HepG2 (cell line): ENCODE results near the gene RBM19. TPM values are rescaled to one million over a fixed set of nuclear protein-coding genes. Genes with fewer than 3 reads are reported as not detected.

Source experiments
- ATF7-NPFF ChIP-seq: sonication (generic); formaldehyde crosslinking; IDR thresholded peaks from 2 replicates; pipeline ENCODE4 v1.8.1; 2023; ENCODE audit warnings: mild to moderate bottlenecking, low read depth, missing genetic modification reagents, moderate library complexity
- CBX1 ChIP-seq: IDR thresholded peaks from one replicate; pipeline ENCODE4 v1.6.1; 2016; ENCODE audit warnings: antibody characterized with exemption, low read depth
- EEA1 ChIP-seq: sonication (generic); formaldehyde crosslinking; IDR thresholded peaks from 2 replicates; pipeline ENCODE4 v1.5.1; 2020; ENCODE audit warnings: mild to moderate bottlenecking, missing genetic modification reagents, borderline replicate concordance
- HNRNPK ChIP-seq: fragments of 200-400 bp; formaldehyde crosslinking; IDR thresholded peaks from 2 replicates; pipeline ENCODE4 v1.6.1; 2018; ENCODE audit warnings: low read length, low read depth, moderate library complexity, mild to moderate bottlenecking; ENCODE audit not compliant: poor library complexity, severe bottlenecking
- MBNL3 ChIP-seq: fragments of 250-450 bp; sonication (Bioruptor Pico); conservative IDR thresholded peaks from 2 replicates; pipeline ENCODE4 v1.8.0; 2022; ENCODE audit warnings: mild to moderate bottlenecking, inconsistent platforms
- PAX8 ChIP-seq: sonication (generic); formaldehyde crosslinking; IDR thresholded peaks from 2 replicates; pipeline ENCODE4 v1.8.0; 2022; ENCODE audit warnings: mild to moderate bottlenecking, missing genetic modification reagents, borderline replicate concordance
- TAF15 ChIP-seq: fragments of 200-400 bp; formaldehyde crosslinking; IDR thresholded peaks from one replicate; pipeline ENCODE4 v1.6.1; 2018; ENCODE audit warnings: mild to moderate bottlenecking, low read depth, low read length; ENCODE audit not compliant: poor library complexity, severe bottlenecking
- U2AF1 ChIP-seq: fragments of 200-400 bp; formaldehyde crosslinking; optimal IDR thresholded peaks from 2 replicates; pipeline ENCODE3; 2017; ENCODE audit warnings: mild to moderate bottlenecking, low read depth, low read length
- ZBTB7A ChIP-seq: sonication (generic); formaldehyde crosslinking; IDR thresholded peaks from 2 replicates; pipeline ENCODE4 v1.8.0; 2022; ENCODE audit warnings: mild to moderate bottlenecking, missing genetic modification reagents
- ZNF20 ChIP-seq: sonication (generic); formaldehyde crosslinking; IDR thresholded peaks from 2 replicates; pipeline ENCODE4 v1.4.0; 2020; ENCODE audit warnings: mild to moderate bottlenecking, moderate library complexity, missing genetic modification reagents
- ZNF496 ChIP-seq: sonication (generic); formaldehyde crosslinking; IDR thresholded peaks from 2 replicates; pipeline ENCODE4 v1.8.1; 2023; ENCODE audit warnings: mild to moderate bottlenecking, moderate library complexity, missing genetic modification reagents; ENCODE audit not compliant: insufficient replicate concordance
- ZNF501 ChIP-seq: sonication (generic); formaldehyde crosslinking; IDR thresholded peaks from 2 replicates; pipeline ENCODE4 v1.5.1; 2020; ENCODE audit warnings: mild to moderate bottlenecking, moderate library complexity, missing genetic modification reagents
- polyA plus RNA-seq, 8 experiments: library from polyadenylated mRNA; depleted of rRNA in 3 of 8; stranded (reverse) in 7 of 8; unstranded in 1 of 8; fragments of >200 nt; fragmentation: Illumina TruSeq in 4 of 8; extraction: Trizol in 4 of 8; gene quantifications; 2 replicates each; pipeline versions ENCODE4 v1.2.1 to v1.2.3, GENCODE V29; 2011 to 2016; ENCODE audit warnings: low read depth in 4 of 8, missing spikeins in 1 of 8, mixed read lengths in 1 of 8; ENCODE audit not compliant: insufficient read depth in 1 of 8
- total RNA-seq, 5 experiments: library from RNA; depleted of rRNA; stranded (reverse); fragments of >200 nt; fragmentation: Illumina TruSeq; extraction: Trizol; gene quantifications; 2 replicates each; pipeline ENCODE4 v1.2.3, GENCODE V29; 2016; ENCODE audit warnings: low read depth in 1 of 5
- TF ChIP-seq, protein P1 (sequence below): sonication (generic); formaldehyde crosslinking; IDR thresholded peaks from 2 replicates; pipeline ENCODE4 v1.8.0; 2022; ENCODE audit warnings: missing genetic modification reagents, mild to moderate bottlenecking, inconsistent platforms, borderline replicate concordance
- TF ChIP-seq, protein P2 (sequence below): sonication (generic); formaldehyde crosslinking; IDR thresholded peaks from 2 replicates; pipeline ENCODE4 v1.9.0; 2021; ENCODE audit warnings: missing genetic modification reagents, borderline replicate concordance
- TF ChIP-seq, protein P3 (sequence below): sonication (generic); formaldehyde crosslinking; IDR thresholded peaks from 2 replicates; pipeline ENCODE4 v1.4.0; 2020; ENCODE audit warnings: missing genetic modification reagents; ENCODE audit errors: not compliant biosample characterization
- TF ChIP-seq, protein P4 (sequence below): fragments of 450-650 bp; IDR thresholded peaks from 2 replicates; pipeline ENCODE4 v1.6.1; 2016
- TF ChIP-seq, protein P5 (sequence below): sonication (generic); formaldehyde crosslinking; IDR thresholded peaks from 2 replicates; pipeline ENCODE4 v1.4.0; 2020; ENCODE audit warnings: missing genetic modification reagents, borderline replicate concordance
- TF ChIP-seq, protein P6 (sequence below): sonication (generic); formaldehyde crosslinking; IDR thresholded peaks from 2 replicates; pipeline ENCODE4 v1.4.0; 2020; ENCODE audit warnings: missing genetic modification reagents, mild to moderate bottlenecking, borderline replicate concordance

RBM19 gene
- total and polyA plus RNA-seq, 2 of the 13 experiments (the other 11 are each of a cell fraction or from before 2014, with no cell fraction given): 19.3 to 32.2 TPM

DNA sequence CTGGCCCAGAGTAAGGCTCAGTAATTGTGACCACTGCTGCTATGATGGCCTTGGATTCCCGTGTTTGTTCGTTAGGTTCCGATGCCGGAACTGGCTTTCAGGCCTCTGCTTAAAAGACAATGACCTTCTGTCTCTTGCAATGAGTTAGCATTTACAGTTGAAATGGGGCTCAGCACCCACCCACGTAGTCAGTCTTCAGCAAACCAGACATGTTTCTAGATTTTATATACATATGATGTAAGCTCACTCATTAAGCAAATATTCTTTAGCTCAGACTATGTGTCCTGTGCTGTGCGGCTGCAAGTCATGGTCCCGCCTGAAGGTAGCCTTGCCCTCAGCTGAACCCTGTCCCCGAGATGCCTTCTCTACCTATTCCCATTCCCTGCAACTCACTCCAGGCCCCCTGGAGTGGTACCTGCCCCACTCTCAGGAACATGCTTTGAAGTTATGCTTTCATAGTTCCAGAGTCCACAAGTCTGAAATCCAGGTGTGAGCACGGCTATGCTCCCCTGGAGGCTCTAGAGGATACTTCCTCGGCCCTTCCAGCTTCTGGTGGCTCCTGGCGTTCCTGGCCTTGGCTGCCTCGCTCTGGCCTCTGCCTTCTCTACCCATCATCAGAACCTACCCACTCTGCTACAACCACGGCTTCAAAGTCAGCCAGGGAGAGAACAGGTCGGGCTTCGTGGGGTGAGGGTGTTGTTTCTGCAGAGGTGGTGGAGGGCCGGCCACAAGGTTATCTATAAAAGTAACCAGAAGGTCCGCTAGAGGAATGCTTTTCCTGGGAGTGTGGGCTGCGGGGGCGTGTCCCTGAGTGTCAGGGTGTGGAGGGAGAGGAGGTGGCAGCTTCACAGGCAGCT lies 157.8 kb downstream of the RBM19 start (continued):
- TF ChIP-seq EEA1 (CRISPR knock-in tag) (no peak), U2AF1 (no peak), ZNF496 (CRISPR knock-in tag) (no peak), ATF7-NPFF (CRISPR knock-in tag) (no peak), CBX1 (no peak), PAX8 (no peak), MBNL3 (CRISPR knock-in tag) (no peak), ZNF20 (no peak), HNRNPK (no peak), ZBTB7A (CRISPR knock-in tag) (no peak), ZNF501 (CRISPR knock-in tag) (peak; percentile 29; the same call in 1 of the 2 replicates), TAF15 (no peak)
- TF ChIP-seq, protein P1, sequence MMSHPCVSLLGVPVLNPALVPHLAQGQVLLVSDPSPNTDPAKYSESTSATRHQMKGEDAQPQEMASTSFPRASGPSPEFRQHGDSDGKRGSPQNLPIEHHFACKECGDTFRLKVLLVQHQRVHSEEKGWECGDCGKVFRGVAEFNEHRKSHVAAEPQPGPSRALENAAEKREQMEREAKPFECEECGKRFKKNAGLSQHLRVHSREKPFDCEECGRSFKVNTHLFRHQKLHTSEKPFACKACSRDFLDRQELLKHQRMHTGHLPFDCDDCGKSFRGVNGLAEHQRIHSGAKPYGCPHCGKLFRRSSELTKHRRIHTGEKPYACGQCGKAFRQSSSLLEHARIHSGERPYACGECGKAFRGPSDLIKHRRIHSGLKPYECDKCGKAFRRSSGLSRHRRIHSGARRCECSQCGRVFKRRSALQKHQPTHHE (CRISPR knock-in tag): no peak
- TF ChIP-seq, protein P2, sequence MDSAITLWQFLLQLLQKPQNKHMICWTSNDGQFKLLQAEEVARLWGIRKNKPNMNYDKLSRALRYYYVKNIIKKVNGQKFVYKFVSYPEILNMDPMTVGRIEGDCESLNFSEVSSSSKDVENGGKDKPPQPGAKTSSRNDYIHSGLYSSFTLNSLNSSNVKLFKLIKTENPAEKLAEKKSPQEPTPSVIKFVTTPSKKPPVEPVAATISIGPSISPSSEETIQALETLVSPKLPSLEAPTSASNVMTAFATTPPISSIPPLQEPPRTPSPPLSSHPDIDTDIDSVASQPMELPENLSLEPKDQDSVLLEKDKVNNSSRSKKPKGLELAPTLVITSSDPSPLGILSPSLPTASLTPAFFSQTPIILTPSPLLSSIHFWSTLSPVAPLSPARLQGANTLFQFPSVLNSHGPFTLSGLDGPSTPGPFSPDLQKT (CRISPR knock-in tag): no peak
- TF ChIP-seq, protein P3, sequence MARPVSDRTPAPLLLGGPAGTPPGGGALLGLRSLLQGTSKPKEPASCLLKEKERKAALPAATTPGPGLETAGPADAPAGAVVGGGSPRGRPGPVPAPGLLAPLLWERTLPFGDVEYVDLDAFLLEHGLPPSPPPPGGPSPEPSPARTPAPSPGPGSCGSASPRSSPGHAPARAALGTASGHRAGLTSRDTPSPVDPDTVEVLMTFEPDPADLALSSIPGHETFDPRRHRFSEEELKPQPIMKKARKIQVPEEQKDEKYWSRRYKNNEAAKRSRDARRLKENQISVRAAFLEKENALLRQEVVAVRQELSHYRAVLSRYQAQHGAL (CRISPR knock-in tag): no peak
- TF ChIP-seq, protein P4, sequence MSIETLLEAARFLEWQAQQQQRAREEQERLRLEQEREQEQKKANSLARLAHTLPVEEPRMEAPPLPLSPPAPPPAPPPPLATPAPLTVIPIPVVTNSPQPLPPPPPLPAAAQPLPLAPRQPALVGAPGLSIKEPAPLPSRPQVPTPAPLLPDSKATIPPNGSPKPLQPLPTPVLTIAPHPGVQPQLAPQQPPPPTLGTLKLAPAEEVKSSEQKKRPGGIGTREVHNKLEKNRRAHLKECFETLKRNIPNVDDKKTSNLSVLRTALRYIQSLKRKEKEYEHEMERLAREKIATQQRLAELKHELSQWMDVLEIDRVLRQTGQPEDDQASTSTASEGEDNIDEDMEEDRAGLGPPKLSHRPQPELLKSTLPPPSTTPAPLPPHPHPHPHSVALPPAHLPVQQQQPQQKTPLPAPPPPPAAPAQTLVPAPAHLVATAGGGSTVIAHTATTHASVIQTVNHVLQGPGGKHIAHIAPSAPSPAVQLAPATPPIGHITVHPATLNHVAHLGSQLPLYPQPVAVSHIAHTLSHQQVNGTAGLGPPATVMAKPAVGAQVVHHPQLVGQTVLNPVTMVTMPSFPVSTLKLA: no peak
- TF ChIP-seq, protein P5, sequence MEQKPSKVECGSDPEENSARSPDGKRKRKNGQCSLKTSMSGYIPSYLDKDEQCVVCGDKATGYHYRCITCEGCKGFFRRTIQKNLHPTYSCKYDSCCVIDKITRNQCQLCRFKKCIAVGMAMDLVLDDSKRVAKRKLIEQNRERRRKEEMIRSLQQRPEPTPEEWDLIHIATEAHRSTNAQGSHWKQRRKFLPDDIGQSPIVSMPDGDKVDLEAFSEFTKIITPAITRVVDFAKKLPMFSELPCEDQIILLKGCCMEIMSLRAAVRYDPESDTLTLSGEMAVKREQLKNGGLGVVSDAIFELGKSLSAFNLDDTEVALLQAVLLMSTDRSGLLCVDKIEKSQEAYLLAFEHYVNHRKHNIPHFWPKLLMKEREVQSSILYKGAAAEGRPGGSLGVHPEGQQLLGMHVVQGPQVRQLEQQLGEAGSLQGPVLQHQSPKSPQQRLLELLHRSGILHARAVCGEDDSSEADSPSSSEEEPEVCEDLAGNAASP (CRISPR knock-in tag): peak; percentile 95; the same call in 1 of the 2 replicates
- TF ChIP-seq, protein P6, sequence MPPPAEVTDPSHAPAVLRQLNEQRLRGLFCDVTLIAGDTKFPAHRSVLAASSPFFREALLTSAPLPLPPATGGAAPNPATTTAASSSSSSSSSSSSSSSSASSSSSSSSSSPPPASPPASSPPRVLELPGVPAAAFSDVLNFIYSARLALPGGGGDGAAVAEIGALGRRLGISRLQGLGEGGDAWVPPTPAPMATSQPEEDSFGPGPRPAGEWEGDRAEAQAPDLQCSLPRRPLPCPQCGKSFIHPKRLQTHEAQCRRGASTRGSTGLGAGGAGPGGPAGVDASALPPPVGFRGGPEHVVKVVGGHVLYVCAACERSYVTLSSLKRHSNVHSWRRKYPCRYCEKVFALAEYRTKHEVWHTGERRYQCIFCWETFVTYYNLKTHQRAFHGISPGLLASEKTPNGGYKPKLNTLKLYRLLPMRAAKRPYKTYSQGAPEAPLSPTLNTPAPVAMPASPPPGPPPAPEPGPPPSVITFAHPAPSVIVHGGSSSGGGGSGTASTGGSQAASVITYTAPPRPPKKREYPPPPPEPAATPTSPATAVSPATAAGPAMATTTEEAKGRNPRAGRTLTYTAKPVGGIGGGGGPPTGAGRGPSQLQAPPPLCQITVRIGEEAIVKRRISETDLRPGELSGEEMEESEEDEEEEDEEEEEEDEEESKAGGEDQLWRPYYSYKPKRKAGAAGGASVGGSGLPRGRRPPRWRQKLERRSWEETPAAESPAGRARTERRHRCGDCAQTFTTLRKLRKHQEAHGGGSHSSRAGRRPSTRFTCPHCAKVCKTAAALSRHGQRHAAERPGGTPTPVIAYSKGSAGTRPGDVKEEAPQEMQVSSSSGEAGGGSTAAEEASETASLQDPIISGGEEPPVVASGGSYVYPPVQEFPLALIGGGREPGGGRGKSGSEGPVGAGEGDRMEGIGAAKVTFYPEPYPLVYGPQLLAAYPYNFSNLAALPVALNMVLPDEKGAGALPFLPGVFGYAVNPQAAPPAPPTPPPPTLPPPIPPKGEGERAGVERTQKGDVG: no peak
